ENCODE measurements around the gene CTBP2.

CTBP2 gene

GRCh38 chr10:125024497-125025234 is 135.7 kb downstream of the CTBP2 start:
- DNase-seq (ENCODE audit: low read depth) = no peak

- DNase-seq (ENCODE audit: low read depth) = no peak
Measured at GRCh38 chr10:125023862-125024496, 136.4 kb downstream of the CTBP2 start.

GRCh38 chr10:125023255-125023654 is 137.1 kb downstream of the CTBP2 start:
- DNase-seq (ENCODE audit: low read depth) = no peak

- no peak for DNase-seq (ENCODE audit: low read depth)
Measured at GRCh38 chr10:125022671-125023070, 137.7 kb downstream of the CTBP2 start.

GRCh38 chr10:125021686-125022344 is 138.5 kb downstream of the CTBP2 start:
- DNase-seq (ENCODE audit: low read depth) = no peak

GRCh38 chr10:125020871-125021270 is 139.5 kb downstream of the CTBP2 start:
- no peak for DNase-seq (ENCODE audit: low read depth)

- no peak for DNase-seq (ENCODE audit: low read depth)
Measured at GRCh38 chr10:125020386-125020785, 140.0 kb downstream of the CTBP2 start.

- no peak for DNase-seq (ENCODE audit: low read depth)
Measured at GRCh38 chr10:125018576-125019143, 141.7 kb downstream of the CTBP2 start.

- DNase-seq (ENCODE audit: low read depth) = no peak
Measured at GRCh38 chr10:125017547-125018298, 142.6 kb downstream of the CTBP2 start.

- no peak for DNase-seq (ENCODE audit: low read depth)
Measured at GRCh38 chr10:125016611-125017202, 143.7 kb downstream of the CTBP2 start.

- DNase-seq (ENCODE audit: low read depth) = no peak
Measured at GRCh38 chr10:125016123-125016522, 144.2 kb downstream of the CTBP2 start.

GRCh38 chr10:125015356-125015944 is 144.9 kb downstream of the CTBP2 start:
- no peak for DNase-seq (ENCODE audit: low read depth)

- no peak for DNase-seq (ENCODE audit: low read depth)
Measured at GRCh38 chr10:125014836-125015355, 145.5 kb downstream of the CTBP2 start.

- no peak for DNase-seq (ENCODE audit: low read depth)
Measured at GRCh38 chr10:125014086-125014830, 146.1 kb downstream of the CTBP2 start.

GRCh38 chr10:125013529-125013872 is 146.9 kb downstream of the CTBP2 start:
- DNase-seq (ENCODE audit: low read depth) = no peak

- no peak for DNase-seq (ENCODE audit: low read depth)
Measured at GRCh38 chr10:125012851-125013528, 147.4 kb downstream of the CTBP2 start.

- DNase-seq (ENCODE audit: low read depth) = no peak
Measured at GRCh38 chr10:125011926-125012705, 148.2 kb downstream of the CTBP2 start.

- DNase-seq (ENCODE audit: low read depth) = no peak
Measured at GRCh38 chr10:125011171-125011925, 149.0 kb downstream of the CTBP2 start.

Data from activated gamma-delta T cell treated with anti-CD3 and anti-CD28 coated beads, Interleukin-2, amount 50 U/mL, for 16 hours (primary cell).